ENCODE measurements around the gene CELF5. TPM values are rescaled to one million over a fixed set of nuclear protein-coding genes. Genes with fewer than 3 reads are reported as not detected.

Gene CELF5
- total RNA-seq, 2 donors from 2014 or later = 2.6 to 3.5 TPM

- peak within 1 kb of the TSS; percentile 98 for H3K27ac Mint-ChIP-seq
- H3K9me3 Mint-ChIP-seq = no peaks in the 10 kb centered on the region
- H3K9me3 ChIP-seq (ENCODE audit: control insufficient read depth, low read length) = no peaks in the 10 kb centered on the region
- H3K27me3 ChIP-seq (ENCODE audit: control insufficient read depth, insufficient read depth, low read length, poor library complexity, severe bottlenecking) = no peaks in the 10 kb centered on the region
- no peaks in the 10 kb centered on the region for H3K4me1 ChIP-seq (ENCODE audit: control insufficient read depth, insufficient read depth, low read length)
- no peak for TF ChIP-seq CTCF (conservative IDR thresholded peaks at IDR 0.05)
- peak within 1 kb of the TSS; percentile 78 for H3K9ac ChIP-seq (ENCODE audit: extremely low read depth, low read length, poor library complexity, severe bottlenecking)
- H3K27me3 Mint-ChIP-seq (ENCODE audit: insufficient read depth) = no peaks in the 10 kb centered on the region
- 0% methylated on average over 19 to 69 of the region's 69 CpGs for WGBS, 2 experiments (ENCODE audit: insufficient coverage in 1 of 2, insufficient read length in 1 of 2)
- peaks cover 7% of the 10 kb centered on the region for H3K4me1 Mint-ChIP-seq
- peaks cover 7% of the 10 kb centered on the region for H3K36me3 Mint-ChIP-seq (ENCODE audit: low read depth)
- peak; percentile 97 for DNase-seq
- H3K36me3 ChIP-seq (ENCODE audit: control insufficient read depth, insufficient read depth, low read length) = peaks cover 10% of the 10 kb centered on the region
- H3K4me3 ChIP-seq (ENCODE audit: low read length) = peak within 1 kb of the TSS; percentile 98
- H3K4me3 Mint-ChIP-seq = peak within 1 kb of the TSS; percentile 95
- H3K27ac ChIP-seq (ENCODE audit: low read depth, low read length) = peak within 1 kb of the TSS; percentile 45
These were observed 38.9 kb upstream of the CELF5 start, which contains the start of gene NCLN for GRCh38 chr19:3185461-3186159. TSS of gene NCLN (plus strand) at chr19:3185930. CDS start at chr19:3186031, 101 bp downstream.

GRCh38 chr19:3186160-3186688, 38.2 kb upstream of the CELF5 start:
- Histone ChIP-seq H3K27me3 (ENCODE audit: control insufficient read depth, insufficient read depth, low read length, poor library complexity, severe bottlenecking) (no peaks in the 10 kb centered on the region), H3K27ac (ENCODE audit: low read depth, low read length) (no peak overlapping the region), H3K36me3 (ENCODE audit: control insufficient read depth, insufficient read depth, low read length) (peaks cover 10% of the 10 kb centered on the region), H3K9ac (ENCODE audit: extremely low read depth, low read length, poor library complexity, severe bottlenecking) (peak overlapping the region; percentile 78), H3K4me3 (ENCODE audit: low read length) (peak overlapping the region; percentile 98), H3K4me1 (ENCODE audit: control insufficient read depth, insufficient read depth, low read length) (no peaks in the 10 kb centered on the region), H3K9me3 (ENCODE audit: control insufficient read depth, low read length) (no peaks in the 10 kb centered on the region)
- peaks cover 11% of the 10 kb centered on the region for H3K36me3 Mint-ChIP-seq (ENCODE audit: low read depth)
- peaks cover 7% of the 10 kb centered on the region for H3K4me1 Mint-ChIP-seq
- peak overlapping the region; percentile 95 for H3K4me3 Mint-ChIP-seq
- no peaks in the 10 kb centered on the region for H3K27me3 Mint-ChIP-seq (ENCODE audit: insufficient read depth)
- peak; percentile 66 for DNase-seq
- 0% methylated on average over 18 to 38 of the region's 38 CpGs for WGBS, 2 experiments (ENCODE audit: insufficient coverage in 1 of 2, insufficient read length in 1 of 2)
- H3K9me3 Mint-ChIP-seq = no peaks in the 10 kb centered on the region
- no peak for TF ChIP-seq CTCF (conservative IDR thresholded peaks at IDR 0.05)
- H3K27ac Mint-ChIP-seq = peak overlapping the region; percentile 86

- Mint-ChIP-seq H3K4me1 (peaks cover 7% of the 10 kb centered on the region), H3K36me3 (ENCODE audit: low read depth) (peaks cover 11% of the 10 kb centered on the region), H3K4me3 (peak overlapping the region; percentile 95), H3K27me3 (ENCODE audit: insufficient read depth) (no peaks in the 10 kb centered on the region), H3K27ac (peak overlapping the region; percentile 86), H3K9me3 (no peaks in the 10 kb centered on the region)
- no peaks in the 10 kb centered on the region for H3K9me3 ChIP-seq (ENCODE audit: control insufficient read depth, low read length)
- no peaks in the 10 kb centered on the region for H3K27me3 ChIP-seq (ENCODE audit: control insufficient read depth, insufficient read depth, low read length, poor library complexity, severe bottlenecking)
- DNase-seq = no peak
- 70 to 78% methylated on average over 13 to 23 of the region's 23 CpGs for WGBS, 2 experiments (ENCODE audit: insufficient coverage in 1 of 2, insufficient read length in 1 of 2)
- H3K4me3 ChIP-seq (ENCODE audit: low read length) = peak overlapping the region; percentile 98
- TF ChIP-seq CTCF (conservative IDR thresholded peaks at IDR 0.05) = no peak
- peak overlapping the region; percentile 78 for H3K9ac ChIP-seq (ENCODE audit: extremely low read depth, low read length, poor library complexity, severe bottlenecking)
- H3K4me1 ChIP-seq (ENCODE audit: control insufficient read depth, insufficient read depth, low read length) = no peaks in the 10 kb centered on the region
- H3K36me3 ChIP-seq (ENCODE audit: control insufficient read depth, insufficient read depth, low read length) = peaks cover 10% of the 10 kb centered on the region
- no peak overlapping the region for H3K27ac ChIP-seq (ENCODE audit: low read depth, low read length)
These were observed 37.4 kb upstream of the CELF5 start for GRCh38 chr19:3186891-3187661.

Data from endodermal cell (in vitro differentiated cells).